OCI-M2 (cell line): ENCODE data around the gene TLR1.
"Not testable (repeated sequence)": the region's sequence is repeated elsewhere in the genome, so short reads cannot be mapped to it uniquely, and the experiment has no call there.

Experiments
- DNase-seq: peaks from one replicate; lab custom pipeline; 2025; ENCODE audit not compliant: unreplicated experiment; lab: John Stamatoyannopoulos, UW

The TLR1 gene

DNA sequence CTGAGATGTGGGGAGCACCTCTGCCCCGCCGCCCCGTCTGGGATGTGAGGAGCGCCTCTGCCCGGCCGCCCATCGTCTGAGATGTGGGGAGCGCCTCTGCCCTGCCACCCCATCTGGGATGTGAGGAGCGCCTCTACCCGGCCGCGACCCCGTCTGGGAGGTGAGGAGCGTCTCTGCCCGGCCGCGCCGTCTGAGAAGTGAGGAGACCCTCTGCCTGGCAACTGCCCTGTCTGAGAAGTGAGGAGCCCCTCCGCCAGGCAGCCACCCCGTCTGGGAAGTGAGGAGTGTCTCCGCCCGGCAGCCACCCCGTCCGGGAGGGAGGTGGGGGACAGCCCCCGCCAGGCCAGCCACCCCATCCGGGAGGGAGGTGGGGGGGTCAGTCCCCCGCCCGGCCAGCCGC is 2.9 kb upstream of the TLR1 start:
- not testable (repeated sequence) for DNase-seq

DNA sequence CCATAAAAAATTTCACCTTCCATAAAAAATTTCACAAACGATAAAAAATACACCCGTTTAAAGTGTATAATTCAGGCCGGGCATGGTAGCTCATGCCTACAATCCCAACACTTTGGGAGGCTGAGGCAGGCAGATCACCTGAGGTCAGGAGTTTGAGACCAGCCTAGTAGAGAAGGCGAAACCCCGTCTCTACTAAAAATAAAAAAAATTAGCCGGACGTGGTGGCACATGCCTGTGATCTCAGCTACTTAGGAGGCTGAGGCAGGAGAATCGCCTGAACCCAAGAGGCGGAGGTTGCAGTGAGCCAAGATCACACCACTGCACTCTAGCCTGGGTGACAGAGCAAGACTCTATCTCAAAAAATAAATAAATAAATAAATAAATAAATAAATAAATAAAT is 1.7 kb upstream of the TLR1 start:
- not testable (repeated sequence) for DNase-seq

DNA sequence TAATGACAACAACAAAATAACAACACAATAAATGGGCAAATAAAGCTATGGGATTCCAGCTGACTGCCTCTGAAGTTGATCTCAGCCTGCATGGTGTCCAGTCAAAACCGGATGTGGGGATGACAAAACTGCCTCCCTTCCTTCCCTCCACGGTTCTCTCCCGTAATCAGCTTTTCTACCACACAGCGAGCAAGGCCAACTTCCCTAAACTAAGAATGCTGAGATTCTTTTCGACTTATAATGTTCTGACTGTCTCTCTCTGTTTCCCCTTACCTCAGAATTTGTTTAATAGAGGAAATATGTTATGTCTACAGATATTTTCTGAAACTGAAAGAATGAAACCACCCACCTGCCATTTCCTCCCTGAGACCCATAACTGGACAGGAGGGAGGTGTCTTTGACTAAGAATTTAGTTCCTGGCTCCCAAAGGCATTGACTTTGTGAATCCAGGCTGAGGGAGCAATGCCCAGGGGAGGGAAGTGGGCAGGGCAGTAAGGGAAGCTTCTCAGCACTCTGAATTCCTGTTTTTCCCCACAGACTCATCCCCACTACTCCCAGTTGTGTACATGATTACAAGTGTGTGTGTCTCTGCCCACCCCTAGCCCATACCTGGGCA is 1.0 kb upstream of the TLR1 start:
- DNase-seq = no peak

- DNase-seq = no peak
Observed at GRCh38 chr4:38803833-38804653, 548 bp downstream of the TLR1 start.

DNA sequence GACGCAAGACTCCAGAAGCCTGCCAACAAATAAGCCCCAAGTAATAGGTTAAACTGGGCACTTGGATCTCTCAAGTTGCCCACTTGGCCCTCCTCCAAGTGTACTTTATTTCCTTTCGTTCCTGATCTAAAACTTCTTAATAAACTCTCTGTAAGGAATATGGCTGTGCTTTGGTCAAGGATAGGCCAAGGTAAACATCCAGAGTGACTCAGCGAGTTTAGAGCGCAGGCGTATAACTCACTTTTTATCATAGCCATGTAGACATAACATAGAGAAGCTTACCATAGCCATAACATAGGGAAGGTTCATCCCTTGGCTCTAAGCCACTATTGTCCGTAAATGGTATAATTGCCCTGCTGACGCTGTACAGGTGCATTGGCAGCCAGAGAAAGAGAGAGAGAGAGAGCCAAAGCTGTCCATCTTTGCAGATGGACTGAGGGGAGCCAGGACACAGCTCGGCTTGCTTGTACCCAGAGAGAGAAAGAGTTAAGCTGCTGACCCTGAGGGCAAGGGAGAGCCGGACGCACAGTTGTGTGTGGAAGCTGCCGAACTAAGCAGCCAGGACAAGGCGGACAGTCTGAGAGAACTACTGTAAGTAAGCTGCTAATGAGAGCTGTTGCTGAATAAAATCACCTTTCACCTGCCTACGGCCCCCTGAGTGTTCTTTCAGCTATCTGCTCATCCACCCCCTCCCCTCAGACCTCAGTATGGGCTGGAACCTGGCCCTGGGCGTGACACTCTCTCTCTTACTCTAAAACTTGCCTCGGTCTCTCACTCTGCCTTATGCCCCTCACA is 1.8 kb downstream of the TLR1 start:
- no peak for DNase-seq

- DNase-seq = no peak
Observed at GRCh38 chr4:38800961-38801450, 3.6 kb downstream of the TLR1 start.

- no peak for DNase-seq
Observed at GRCh38 chr4:38800366-38800765, 4.2 kb downstream of the TLR1 start.

DNA sequence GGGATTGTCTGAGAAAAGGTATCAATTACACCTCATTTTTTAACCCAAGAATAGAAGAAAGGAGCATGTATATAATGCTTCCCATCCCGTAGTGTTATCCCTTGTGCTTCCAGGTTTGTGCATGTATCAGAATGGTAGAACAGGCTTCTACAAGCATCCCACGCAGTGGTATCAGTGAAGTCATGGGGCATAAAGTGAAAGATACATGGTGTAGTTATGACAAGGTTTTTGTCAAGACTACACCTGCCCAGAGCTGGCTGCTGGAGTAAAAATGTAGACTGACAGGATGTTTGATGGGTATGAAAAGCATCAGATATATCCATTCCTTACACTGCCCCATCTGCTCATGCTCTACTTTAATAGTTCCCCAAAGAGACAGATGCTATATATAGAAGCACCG is 9.5 kb downstream of the TLR1 start:
- no peak for DNase-seq

DNA sequence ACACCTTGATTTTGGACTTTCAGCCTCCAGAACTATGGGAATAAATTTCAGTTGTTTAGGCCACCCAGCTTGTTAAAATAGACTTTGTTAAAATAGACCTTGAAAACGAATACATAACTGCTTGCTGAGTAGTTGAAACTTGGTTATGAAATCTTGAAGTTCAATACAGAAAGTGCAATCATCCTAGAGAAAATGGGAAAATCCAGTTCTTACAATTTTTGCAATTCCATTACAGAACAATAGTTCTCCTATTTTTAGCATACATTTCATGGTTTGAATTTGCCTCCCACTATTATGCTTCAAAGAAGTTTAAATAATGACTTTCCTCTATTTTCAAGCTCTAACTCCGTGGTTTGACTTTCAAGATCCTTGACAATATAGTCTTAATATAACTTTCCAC is 10.5 kb downstream of the TLR1 start:
- DNase-seq = no peak

GRCh38 chr4:38791010-38791409 is 13.6 kb downstream of the TLR1 start:
- no peak for DNase-seq

GRCh38 chr4:38788317-38788716 is 16.3 kb downstream of the TLR1 start:
- no peak for DNase-seq

DNA sequence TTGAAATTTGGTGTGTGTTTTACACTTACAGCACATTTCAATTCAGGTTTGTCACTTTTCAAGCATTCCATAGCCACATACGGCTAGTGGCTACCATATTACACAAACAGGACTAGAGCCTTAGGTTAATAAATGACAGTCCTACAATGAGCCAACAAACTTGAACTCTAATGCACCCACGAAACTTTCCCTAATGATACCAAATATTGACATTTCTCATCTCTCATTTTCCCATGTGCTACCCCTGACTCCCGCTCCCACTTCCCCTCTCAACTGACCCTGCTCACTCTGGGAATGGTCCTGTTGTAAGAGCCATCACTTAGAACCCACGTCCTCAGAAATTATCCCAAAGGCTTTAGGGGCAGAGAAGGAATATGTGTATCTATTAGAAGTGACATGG is 16.9 kb downstream of the TLR1 start:
- no peak for DNase-seq

- DNase-seq = no peak
Observed at GRCh38 chr4:38785901-38786402, 18.6 kb downstream of the TLR1 start.

DNA sequence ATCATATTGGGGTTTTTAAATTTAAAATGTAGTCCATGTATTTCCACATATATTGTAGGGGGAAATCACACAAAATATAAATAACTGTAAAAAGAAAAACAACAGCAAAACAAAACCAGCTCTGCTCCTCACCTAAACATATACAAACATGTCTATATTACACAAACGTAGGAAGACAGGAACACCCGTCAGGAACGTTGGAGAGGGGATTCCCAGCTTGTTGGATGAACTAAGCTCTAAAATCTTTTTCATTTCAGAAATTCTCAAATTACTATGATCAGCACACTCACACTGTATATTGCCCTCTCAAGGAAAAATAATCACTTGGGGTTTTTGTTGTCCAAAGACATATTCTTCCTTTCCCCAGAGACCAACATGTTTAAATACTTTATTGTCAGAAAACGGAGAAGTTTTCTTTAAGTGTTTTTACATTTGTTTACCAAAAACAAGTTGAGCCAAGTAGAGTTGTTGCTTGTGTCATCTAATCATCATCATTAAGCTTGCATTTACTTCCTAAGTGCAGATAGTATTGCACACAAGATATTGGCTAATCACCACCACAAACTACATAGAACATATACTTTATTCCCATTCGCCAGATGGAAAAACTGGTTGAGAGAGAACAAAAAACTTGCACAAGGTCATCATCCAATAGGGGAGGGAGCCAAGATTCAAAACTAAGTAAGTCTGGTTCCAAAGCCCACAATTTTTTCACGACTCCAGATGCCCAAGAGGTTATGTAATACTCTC is 19.4 kb downstream of the TLR1 start:
- no peak for DNase-seq

- no peak for DNase-seq
Observed at GRCh38 chr4:38784141-38784540, 20.4 kb downstream of the TLR1 start.

DNA sequence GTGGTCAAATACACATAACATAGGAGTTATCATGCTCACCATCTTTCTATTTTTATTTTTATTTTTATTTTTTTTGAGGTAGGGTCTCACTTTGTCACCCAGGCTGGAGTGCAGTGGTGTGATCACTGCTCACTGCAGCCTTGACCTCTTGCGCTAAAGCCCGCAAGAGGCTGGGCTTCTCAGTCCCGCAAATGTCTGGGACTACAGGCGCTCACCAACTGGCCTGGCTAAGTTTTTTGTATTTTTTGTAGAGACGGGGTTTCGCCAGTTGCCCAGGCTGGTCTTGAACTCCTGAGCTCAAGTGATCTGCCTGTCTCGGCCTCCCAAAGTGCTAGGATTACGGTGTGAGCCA is 21.5 kb downstream of the TLR1 start:
- no peak for DNase-seq

DNA sequence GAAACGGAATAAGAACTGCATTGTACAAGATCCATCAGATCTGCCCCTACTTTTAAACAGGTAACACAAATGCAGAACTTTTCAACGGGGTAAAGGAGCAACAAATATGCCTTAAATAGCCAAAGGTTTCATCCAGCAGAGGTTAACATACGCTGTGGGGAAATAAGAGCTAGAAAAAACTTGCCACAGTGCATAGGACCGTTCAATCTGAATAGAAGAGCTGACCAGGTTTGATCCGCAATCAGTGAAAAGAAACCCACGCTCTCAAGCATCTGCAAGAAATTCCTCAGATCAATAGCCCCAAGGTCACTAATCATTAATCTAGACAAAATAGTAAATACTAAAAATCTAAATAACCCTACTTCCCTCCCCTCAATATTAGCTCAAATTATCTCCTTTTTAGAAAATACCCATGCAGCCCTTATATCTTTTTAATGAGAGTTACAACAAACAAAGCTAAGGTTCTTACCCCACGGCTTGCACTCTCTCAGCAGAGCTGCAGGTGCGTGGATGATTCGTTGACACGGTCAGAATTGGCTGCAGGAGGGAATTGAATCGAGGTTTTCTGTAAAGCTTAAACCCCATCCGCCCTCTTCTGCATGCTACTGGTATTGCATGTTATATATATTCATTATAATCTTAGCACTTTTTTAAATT is 22.0 kb downstream of the TLR1 start, which contains the start of gene TLR10:
TLR10 (minus strand) TSS at position 539 of the 657 bp plus-strand sequence. CDS start 7,400 bp downstream, outside the sequence.
- DNase-seq = no peak

DNA sequence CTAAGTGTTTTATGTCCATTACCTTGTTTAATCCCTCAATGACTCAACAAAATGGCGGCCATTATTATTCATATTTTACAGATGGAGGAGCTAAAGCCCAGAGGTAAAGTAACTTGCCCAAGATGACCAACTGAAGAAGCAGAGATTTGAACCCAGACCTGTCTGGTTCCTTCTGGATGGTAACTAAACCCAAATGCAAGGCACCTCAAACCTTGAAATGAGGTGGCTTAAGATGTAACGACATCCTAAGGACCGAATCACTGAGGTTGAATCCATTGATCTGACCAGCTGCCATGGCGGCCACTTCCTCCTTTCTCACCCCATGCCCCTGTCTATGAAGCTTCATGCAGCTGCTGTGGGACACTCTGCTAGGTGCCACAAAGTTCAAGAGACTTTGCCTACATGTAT is 22.7 kb downstream of the TLR1 start:
- no peak for DNase-seq

- DNase-seq = no peak
Observed at GRCh38 chr4:38780833-38781484, 23.6 kb downstream of the TLR1 start.

DNA sequence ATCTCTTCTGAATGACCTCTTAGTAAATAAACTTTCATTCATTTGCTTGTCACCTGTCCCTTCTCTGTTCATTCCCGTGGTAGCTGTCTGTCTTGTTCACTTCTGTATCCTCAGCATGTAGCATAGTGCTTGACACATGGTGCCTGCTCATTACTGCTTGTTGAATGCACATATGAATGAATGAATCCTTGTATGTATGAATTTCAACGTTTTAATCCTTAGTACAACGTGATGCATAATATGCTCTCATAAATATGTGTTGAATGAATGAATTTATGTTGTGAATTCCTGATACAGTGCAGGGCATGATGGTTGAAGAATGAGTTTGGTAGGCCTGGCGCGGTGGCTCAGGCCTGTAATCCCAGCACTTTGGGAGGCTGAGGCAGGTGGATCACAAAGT is 24.8 kb downstream of the TLR1 start:
- no peak for DNase-seq
